Urinary bladder (tissue), 4 donors: ENCODE results near the gene RAD9A. TPM values are rescaled to one million over a fixed set of nuclear protein-coding genes. Genes with fewer than 3 reads are reported as not detected.
A peak's percentile ranks its signal among the peaks of the same experiment; 100 is the strongest.

Experiments used
- DNase-seq: peaks from one replicate; pipeline ENCODE4 v3.0.0-alpha.2; 2015; ENCODE audit errors: extremely low spot score
- H3K27ac ChIP-seq: one replicate; pipeline ENCODE4 v1.5.1; 2013; ENCODE audit warnings: low read depth, mild to moderate bottlenecking, moderate library complexity
- H3K36me3 ChIP-seq: one replicate; pipeline ENCODE4 v1.6.1; 2013; ENCODE audit warnings: mild to moderate bottlenecking, moderate library complexity; ENCODE audit not compliant: insufficient read depth
- H3K4me1 ChIP-seq: one replicate; pipeline ENCODE4 v1.6.1; 2013; ENCODE audit warnings: mild to moderate bottlenecking, moderate library complexity; ENCODE audit not compliant: insufficient read depth
- H3K4me3 ChIP-seq: one replicate; pipeline ENCODE4 v1.5.1; 2013; ENCODE audit warnings: low read depth, low read length
- WGBS: extraction: QIAGEN DNeasy Blood & Tissue Kit; methylation state at CpG from one replicate; pipeline ENCODE4 v1.1.7; 2013; 5-methylcytosine and 5-hydroxymethylcytosine counted together
- polyA plus RNA-seq: library from polyadenylated mRNA; stranded (reverse); fragments of 200-250 nt; gene quantifications from one replicate; pipeline ENCODE4 v1.2.3, GENCODE V29; 2013
- total RNA-seq: library from RNA; depleted of rRNA; stranded (reverse); fragments of >200 nt; gene quantifications from one replicate; pipeline ENCODE4 v1.2.3, GENCODE V29; 2014
- donor health status: healthy with polysubstance abuse.
- donor health status: healthy.

Gene RAD9A
- total and polyA plus RNA-seq, 2 donors = 7.5 to 16.9 TPM

GRCh38 chr11:67354075-67355022 lies 37.4 kb upstream of the RAD9A start:
- no peak for DNase-seq
- peaks cover 2% of the 10 kb centered on the region for H3K4me1 ChIP-seq
- H3K4me3 ChIP-seq = no peak overlapping the region
- WGBS = 12% methylated on average over 8 of the region's 8 CpGs
- H3K27ac ChIP-seq = peak overlapping the region; percentile 93
- H3K36me3 ChIP-seq = no peaks in the 10 kb centered on the region

- Histone ChIP-seq H3K36me3 (no peaks in the 10 kb centered on the region), H3K4me1 (peaks cover 2% of the 10 kb centered on the region), H3K4me3 (no peak overlapping the region), H3K27ac (peak overlapping the region; percentile 93)
- 66% methylated on average over 11 of the region's 11 CpGs for WGBS
- DNase-seq = no peak
Measured at GRCh38 chr11:67355023-67355793, 36.6 kb upstream of the RAD9A start.

- WGBS = 80% methylated on average over 4 of the region's 4 CpGs
- Histone ChIP-seq H3K4me3 (no peak overlapping the region), H3K36me3 (no peaks in the 10 kb centered on the region), H3K4me1 (peaks cover 2% of the 10 kb centered on the region), H3K27ac (peak overlapping the region; percentile 93)
- DNase-seq = no peak
Measured at GRCh38 chr11:67355794-67356386, 35.9 kb upstream of the RAD9A start.

- peaks cover 2% of the 10 kb centered on the region for H3K4me1 ChIP-seq
- DNase-seq = no peak
- 55% methylated on average over 4 of the region's 4 CpGs for WGBS
Measured at GRCh38 chr11:67356387-67356863, 35.4 kb upstream of the RAD9A start.

GRCh38 chr11:67356864-67357561 lies 34.8 kb upstream of the RAD9A start:
- Histone ChIP-seq H3K27ac (no peak overlapping the region), H3K4me1 (peaks cover 2% of the 10 kb centered on the region), H3K36me3 (no peaks in the 10 kb centered on the region), H3K4me3 (no peak overlapping the region)
- no peak for DNase-seq
- 23% methylated on average over 3 of the region's 3 CpGs for WGBS

More at GRCh38 chr11:67356387-67356863, 35.4 kb upstream of the RAD9A start:
- H3K36me3 ChIP-seq = no peaks in the 10 kb centered on the region
- peak overlapping the region; percentile 30 for H3K27ac ChIP-seq
- H3K4me3 ChIP-seq = no peak overlapping the region

GRCh38 chr11:67357831-67358670 lies 33.7 kb upstream of the RAD9A start:
- DNase-seq = no peak

GRCh38 chr11:67364169-67364568 lies 27.6 kb upstream of the RAD9A start:
- WGBS = 90% methylated on average over 3 of the region's 3 CpGs
- H3K4me3 ChIP-seq = no peak overlapping the region
- DNase-seq = no peak
- no peak overlapping the region for H3K27ac ChIP-seq
- H3K4me1 ChIP-seq = peaks cover 2% of the 10 kb centered on the region
- H3K36me3 ChIP-seq = no peaks in the 10 kb centered on the region

More at GRCh38 chr11:67357831-67358670, 33.7 kb upstream of the RAD9A start:
- 85% methylated on average over 12 of the region's 12 CpGs for WGBS
- peaks cover 2% of the 10 kb centered on the region for H3K4me1 ChIP-seq
- no peak overlapping the region for H3K27ac ChIP-seq
- H3K36me3 ChIP-seq = no peaks in the 10 kb centered on the region
- no peak overlapping the region for H3K4me3 ChIP-seq

- 86% methylated on average over 24 of the region's 24 CpGs for WGBS
- H3K36me3 ChIP-seq = no peaks in the 10 kb centered on the region
- H3K4me3 ChIP-seq = no peak overlapping the region
- H3K27ac ChIP-seq = no peak overlapping the region
- no peak for DNase-seq
- peaks cover 2% of the 10 kb centered on the region for H3K4me1 ChIP-seq
Measured at GRCh38 chr11:67364783-67365722, 26.7 kb upstream of the RAD9A start.

GRCh38 chr11:67365736-67366444 lies 25.9 kb upstream of the RAD9A start:
- Histone ChIP-seq H3K36me3 (no peaks in the 10 kb centered on the region), H3K4me3 (no peak overlapping the region), H3K27ac (peak overlapping the region; percentile 70), H3K4me1 (peaks cover 2% of the 10 kb centered on the region)
- no peak for DNase-seq
- WGBS = 57% methylated on average over 14 of the region's 14 CpGs

GRCh38 chr11:67366546-67366945 lies 25.2 kb upstream of the RAD9A start:
- WGBS = 23% methylated on average over 8 of the region's 8 CpGs
- Histone ChIP-seq H3K36me3 (no peaks in the 10 kb centered on the region), H3K4me3 (no peak overlapping the region), H3K27ac (peak overlapping the region; percentile 70), H3K4me1 (peaks cover 2% of the 10 kb centered on the region)
- DNase-seq = no peak
